ENCODE results near the gene SFT2D3.

GRCh38 chr2:127694986-127695385, 6.3 kb upstream of the SFT2D3 start:
- TF ChIP-seq CTCF (IDR thresholded peaks at IDR 0.05; ENCODE audit: poor library complexity, severe bottlenecking): no peak
- TF ChIP-seq REST (IDR thresholded peaks at IDR 0.05; ENCODE audit: borderline replicate concordance): no peak
- no peak for TF ChIP-seq POLR2AphosphoS5 (IDR thresholded peaks at IDR 0.05)
- TF ChIP-seq RAD21 (conservative IDR thresholded peaks at IDR 0.05): no peak
- TF ChIP-seq EP300 (conservative IDR thresholded peaks at IDR 0.05; ENCODE audit: poor library complexity, severe bottlenecking): no peak
- no peak for TF ChIP-seq MXI1 (conservative IDR thresholded peaks at IDR 0.05; ENCODE audit: poor library complexity, severe bottlenecking)
- TF ChIP-seq EZH2 (IDR thresholded peaks at IDR 0.05; ENCODE audit: borderline replicate concordance, insufficient read depth, low read length, poor library complexity, severe bottlenecking): no peak
- no peak for TF ChIP-seq SMC3 (conservative IDR thresholded peaks at IDR 0.05; ENCODE audit: poor library complexity)
